HEK293 (cell line): ENCODE results near the gene MTA1.
A peak's percentile ranks its signal among the peaks of the same experiment; 100 is the strongest.

Experiments used
- CTCF ChIA-PET: fragments of 350-600 bp; formaldehyde crosslinking; extraction: SDS; loops from one replicate; lab custom pipeline; 2021; ENCODE audit warnings: antibody characterized with exemption; lab: Yijun Ruan, JAX
- POLR2A ChIA-PET: fragments of 300-600 bp; formaldehyde crosslinking; extraction: SDS; loops from one replicate; lab custom pipeline; 2020; ENCODE audit warnings: antibody characterized with exemption, inconsistent platforms; lab: Yijun Ruan, JAX
- H3K27ac ChIP-seq: fragments of 200-500 bp; sonication (Bioruptor generic); 2 replicates; pipeline ENCODE4 v1.5.1; 2014; ENCODE audit warnings: low read depth, low read length, control low read depth, inconsistent platforms; ENCODE audit errors: extremely low read depth
- H3K36me3 ChIP-seq, 2 experiments: fragments of 200-500 bp in 1 of 2; sonication (Bioruptor generic) in 1 of 2; 1 replicate in 1 of 2; 2 replicates in 1 of 2; pipeline ENCODE4 v1.5.1; 2014 to 2017; ENCODE audit warnings: inconsistent platforms in 2 of 2, low read length in 2 of 2; ENCODE audit not compliant: control insufficient read depth in 2 of 2, insufficient read depth in 1 of 2
- H3K4me1 ChIP-seq: fragments of 200-500 bp; sonication (Bioruptor generic); 2 replicates; pipeline ENCODE4 v1.5.1; 2014; ENCODE audit warnings: mild to moderate bottlenecking, low read length, inconsistent platforms; ENCODE audit not compliant: control insufficient read depth, insufficient read depth
- H3K4me3 ChIP-seq: 2 replicates; pipeline ENCODE4 v1.5.1; 2011; ENCODE audit warnings: low read depth, mild to moderate bottlenecking, control low read depth, low read length, moderate library complexity
- H3K9me3 ChIP-seq: fragments of 200-500 bp; sonication (Bioruptor generic); 2 replicates; pipeline ENCODE4 v1.5.1; 2014; ENCODE audit warnings: low read depth, low read length, inconsistent platforms; ENCODE audit not compliant: control insufficient read depth, insufficient read depth
- MYNN ChIP-seq: fragments of 450-650 bp; formaldehyde crosslinking; IDR thresholded peaks from 2 replicates; pipeline ENCODE4 v1.5.1; 2016; ENCODE audit warnings: missing biosample characterization, missing genetic modification characterization, borderline replicate concordance
- PATZ1 ChIP-seq: fragments of 450-650 bp; formaldehyde crosslinking; IDR thresholded peaks from 2 replicates; pipeline ENCODE4 v1.5.1; 2016; ENCODE audit warnings: missing biosample characterization, missing genetic modification characterization
- SCRT1 ChIP-seq: fragments of 450-650 bp; formaldehyde crosslinking; IDR thresholded peaks from 2 replicates; pipeline ENCODE4 v1.5.1; 2016; ENCODE audit warnings: missing biosample characterization, missing genetic modification characterization, borderline replicate concordance
- SCRT2 ChIP-seq: fragments of 450-650 bp; formaldehyde crosslinking; IDR thresholded peaks from 2 replicates; pipeline ENCODE4 v1.5.1; 2016; ENCODE audit warnings: missing biosample characterization, missing genetic modification characterization
- ZBTB11 ChIP-seq: fragments of 450-650 bp; formaldehyde crosslinking; conservative IDR thresholded peaks from 2 replicates; pipeline ENCODE4 v1.5.1; 2016; ENCODE audit warnings: low read depth, missing biosample characterization, missing genetic modification characterization
- ZIC2 ChIP-seq: fragments of 450-650 bp; formaldehyde crosslinking; IDR thresholded peaks from 2 replicates; pipeline ENCODE4 v1.5.1; 2016; ENCODE audit warnings: missing biosample characterization, missing genetic modification characterization
- ZNF132 ChIP-seq: fragments of 450-650 bp; formaldehyde crosslinking; IDR thresholded peaks from 2 replicates; pipeline ENCODE4 v1.5.1; 2017; ENCODE audit warnings: missing biosample characterization, missing genetic modification characterization, borderline replicate concordance
- ZNF2 ChIP-seq: fragments of 450-650 bp; formaldehyde crosslinking; IDR thresholded peaks from 2 replicates; pipeline ENCODE4 v1.5.1; 2016; ENCODE audit warnings: missing biosample characterization, missing genetic modification characterization
- ZNF426 ChIP-seq: fragments of 450-650 bp; formaldehyde crosslinking; IDR thresholded peaks from 2 replicates; pipeline ENCODE4 v1.5.1; 2017; ENCODE audit warnings: missing biosample characterization, missing genetic modification characterization, mild to moderate bottlenecking, inconsistent platforms, moderate library complexity
- ZNF473 ChIP-seq: fragments of 450-650 bp; formaldehyde crosslinking; IDR thresholded peaks from 2 replicates; pipeline ENCODE4 v1.5.1; 2017; ENCODE audit warnings: missing biosample characterization, missing genetic modification characterization
- ZNF610 ChIP-seq: fragments of 450-650 bp; formaldehyde crosslinking; IDR thresholded peaks from 2 replicates; pipeline ENCODE4 v1.5.1; 2016; ENCODE audit warnings: missing biosample characterization, missing genetic modification characterization, borderline replicate concordance
- ZNF626 ChIP-seq: fragments of 450-650 bp; sonication (Bioruptor Pico); formaldehyde crosslinking; IDR thresholded peaks from 2 replicates; pipeline ENCODE4 v1.5.1; 2018; ENCODE audit warnings: missing biosample characterization, missing genetic modification characterization, inconsistent platforms
- ZNF658 ChIP-seq: fragments of 450-650 bp; formaldehyde crosslinking; IDR thresholded peaks from 2 replicates; pipeline ENCODE4; 2016; ENCODE audit warnings: missing biosample characterization, missing genetic modification characterization
- ZNF664 ChIP-seq: fragments of 450-650 bp; formaldehyde crosslinking; IDR thresholded peaks from 2 replicates; pipeline ENCODE4 v1.5.1; 2016; ENCODE audit warnings: missing biosample characterization, missing genetic modification characterization
- ZNF701 ChIP-seq: fragments of 450-650 bp; formaldehyde crosslinking; IDR thresholded peaks from 2 replicates; pipeline ENCODE4 v1.5.1; 2016; ENCODE audit warnings: missing biosample characterization, missing genetic modification characterization
- ZNF776 ChIP-seq: fragments of 450-650 bp; formaldehyde crosslinking; IDR thresholded peaks from 2 replicates; pipeline ENCODE4 v1.5.0; 2017; ENCODE audit warnings: missing biosample characterization, missing genetic modification characterization, borderline replicate concordance
- ZNF785 ChIP-seq: fragments of 450-650 bp; formaldehyde crosslinking; IDR thresholded peaks from 2 replicates; pipeline ENCODE4 v1.5.1; 2016; ENCODE audit warnings: missing biosample characterization, missing genetic modification characterization
- ZSCAN23 ChIP-seq: fragments of 450-650 bp; formaldehyde crosslinking; IDR thresholded peaks from 2 replicates; pipeline ENCODE4 v1.5.1; 2016; ENCODE audit warnings: missing biosample characterization, missing genetic modification characterization
- ZSCAN4 ChIP-seq: fragments of 450-650 bp; formaldehyde crosslinking; IDR thresholded peaks from 2 replicates; pipeline ENCODE4 v1.5.1; 2017; ENCODE audit warnings: missing biosample characterization, missing genetic modification characterization
- ZSCAN5A ChIP-seq: fragments of 450-650 bp; formaldehyde crosslinking; IDR thresholded peaks from 2 replicates; pipeline ENCODE4 v1.5.1; 2016; ENCODE audit warnings: missing biosample characterization, missing genetic modification characterization
- ZXDB ChIP-seq: fragments of 450-650 bp; formaldehyde crosslinking; IDR thresholded peaks from 2 replicates; pipeline ENCODE4 v1.5.1; 2016; ENCODE audit warnings: missing biosample characterization, missing genetic modification characterization

Gene MTA1

GRCh38 chr14:105387530-105387922, 32.1 kb upstream of the MTA1 start (continued):
- TF ChIP-seq ZNF664 (tag by site-specific recombination) (no peak), ZNF785 (tag by site-specific recombination) (no peak), PATZ1 (no peak), ZNF426 (tag by site-specific recombination) (no peak), ZNF132 (no peak), ZSCAN4 (tag by site-specific recombination) (no peak), ZNF776 (no peak)

- POLR2A ChIA-PET: no interaction called here
- TF ChIP-seq ZSCAN5A (tag by site-specific recombination) (no peak), ZNF610 (tag by site-specific recombination) (no peak), ZNF626 (tag by site-specific recombination) (no peak), ZNF473 (tag by site-specific recombination) (no peak), ZXDB (tag by site-specific recombination) (no peak), ZSCAN23 (no peak), SCRT2 (peak; percentile 93), SCRT1 (tag by site-specific recombination) (peak; percentile 89), ZNF701 (no peak), MYNN (tag by site-specific recombination) (no peak)
- H3K9me3 ChIP-seq: no peaks in the 10 kb centered on the region
- peaks cover 0 to 21% of the 10 kb centered on the region in 2 experiments; a peak in 1 of 3 replicates for H3K36me3 ChIP-seq
- H3K27ac ChIP-seq: no peak overlapping the region
- no peaks in the 10 kb centered on the region for H3K4me1 ChIP-seq
- no peak overlapping the region for H3K4me3 ChIP-seq
- CTCF ChIA-PET: no interaction called here
Measured at GRCh38 chr14:105388110-105388951, 31.3 kb upstream of the MTA1 start.

- no peak overlapping the region for H3K27ac ChIP-seq
- no peaks in the 10 kb centered on the region for H3K9me3 ChIP-seq
- ChIA-PET CTCF (interaction anchor here (0.9 kb wide), 1 partner anchor 18 kb away, joined by 3 read pairs; no protein-coding TSS in a partner anchor), POLR2A (no interaction called here)
- TF ChIP-seq ZNF658 (tag by site-specific recombination) (no peak), ZBTB11 (no peak), ZNF2 (tag by site-specific recombination) (no peak), ZIC2 (peak; percentile 81)
- H3K4me3 ChIP-seq: no peak overlapping the region
- no peaks in the 10 kb centered on the region for H3K4me1 ChIP-seq
- peaks cover 0 to 14% of the 10 kb centered on the region in 2 experiments; a peak in 1 of 3 replicates for H3K36me3 ChIP-seq
Measured at GRCh38 chr14:105388976-105389375, 30.7 kb upstream of the MTA1 start.
